ENCODE results near the gene TBCA. TPM values are rescaled to one million over a fixed set of nuclear protein-coding genes. Genes with fewer than 3 reads are reported as not detected.
A peak's percentile ranks its signal among the peaks of the same experiment; 100 is the strongest.
"Not testable (repeated sequence)": the region's sequence is repeated elsewhere in the genome, so short reads cannot be mapped to it uniquely, and the experiment has no call there.

The TBCA gene
- total RNA-seq, 1 experiment from 2014 or later = 119 TPM

DNA sequence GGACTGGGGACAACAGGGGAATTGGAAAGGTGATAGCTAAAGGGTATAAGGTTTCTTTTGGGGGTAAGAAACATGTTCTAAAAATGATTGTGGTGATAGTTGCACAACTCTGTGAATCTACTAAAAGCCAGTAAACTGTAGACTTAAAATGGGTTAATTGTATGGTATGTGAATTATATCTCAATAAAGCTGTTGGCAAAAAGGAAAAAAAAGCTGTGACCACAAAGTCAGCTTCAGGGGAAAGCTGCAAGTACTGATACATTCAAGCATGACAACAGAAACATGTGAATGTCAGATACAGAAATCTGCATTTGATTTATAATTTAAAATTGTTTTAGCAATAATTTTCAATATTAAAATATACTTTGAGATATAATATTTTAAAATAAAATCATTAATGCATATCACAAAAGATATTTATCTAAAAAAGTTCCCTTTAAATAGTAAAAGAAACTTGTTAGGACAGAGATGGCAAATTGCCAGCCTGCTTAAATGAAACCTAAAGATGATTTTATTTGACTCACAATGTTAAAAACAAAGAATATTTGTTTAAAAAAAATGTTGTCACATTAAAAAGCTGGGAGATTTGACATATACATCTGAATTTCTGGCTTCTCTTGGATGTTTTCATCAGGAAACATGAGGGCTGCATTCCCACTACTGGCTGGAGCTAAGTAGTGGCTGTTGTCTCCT lies 66.0 kb downstream of the TBCA start:
- H4K20me1 ChIP-seq (ENCODE audit: low read length) = no peaks in the 10 kb centered on the region; the same call in 1 of the 2 replicates
- no peaks in the 10 kb centered on the region for H3K4me1 ChIP-seq (ENCODE audit: insufficient read depth, low read length)
- H3K36me3 ChIP-seq (ENCODE audit: low read depth, low read length) = peaks cover 8% of the 10 kb centered on the region; the same call in 1 of the 2 replicates
- intact Hi-C loops (cut with micrococcal nuclease) = no loop called here
- no peak overlapping the region for H2AFZ ChIP-seq (ENCODE audit: low read length)
- DNase-seq (no peak), ATAC-seq (no peak)
- no peaks in the 10 kb centered on the region for H3K9me3 ChIP-seq (ENCODE audit: low read length)
- POLR2A ChIA-PET (ENCODE audit: unreplicated experiment) = no interaction called here
- no peak overlapping the region for H3K27ac ChIP-seq (ENCODE audit: low read length)
- H3K9ac ChIP-seq (ENCODE audit: low read length) = no peak overlapping the region
- no peaks in the 10 kb centered on the region for H3K27me3 ChIP-seq (ENCODE audit: low read length)
- no TSS peak for BruUV-seq (replicated peaks)
- no peak overlapping the region for H3K4me3 ChIP-seq (ENCODE audit: low read length)
- peaks cover 29% of the 10 kb centered on the region for H3K79me2 ChIP-seq (ENCODE audit: low read length)
- no peaks in the 10 kb centered on the region for H3K9me2 ChIP-seq (replicated peaks; ENCODE audit: low read length)
- CTCF ChIA-PET = no interaction called here
- no peaks in the 10 kb centered on the region for H3F3A ChIP-seq (ENCODE audit: low read length, unreplicated experiment)
- H3K4me2 ChIP-seq (ENCODE audit: low read length) = no peak overlapping the region
- TF ChIP-seq EZH2 (IDR thresholded peaks at IDR 0.05; ENCODE audit: low read length, unreplicated experiment) (no peak), EZH2phosphoT487 (IDR thresholded peaks at IDR 0.05; ENCODE audit: borderline replicate concordance, low read length) (no peak)
- TF ChIP-seq, protein P1, sequence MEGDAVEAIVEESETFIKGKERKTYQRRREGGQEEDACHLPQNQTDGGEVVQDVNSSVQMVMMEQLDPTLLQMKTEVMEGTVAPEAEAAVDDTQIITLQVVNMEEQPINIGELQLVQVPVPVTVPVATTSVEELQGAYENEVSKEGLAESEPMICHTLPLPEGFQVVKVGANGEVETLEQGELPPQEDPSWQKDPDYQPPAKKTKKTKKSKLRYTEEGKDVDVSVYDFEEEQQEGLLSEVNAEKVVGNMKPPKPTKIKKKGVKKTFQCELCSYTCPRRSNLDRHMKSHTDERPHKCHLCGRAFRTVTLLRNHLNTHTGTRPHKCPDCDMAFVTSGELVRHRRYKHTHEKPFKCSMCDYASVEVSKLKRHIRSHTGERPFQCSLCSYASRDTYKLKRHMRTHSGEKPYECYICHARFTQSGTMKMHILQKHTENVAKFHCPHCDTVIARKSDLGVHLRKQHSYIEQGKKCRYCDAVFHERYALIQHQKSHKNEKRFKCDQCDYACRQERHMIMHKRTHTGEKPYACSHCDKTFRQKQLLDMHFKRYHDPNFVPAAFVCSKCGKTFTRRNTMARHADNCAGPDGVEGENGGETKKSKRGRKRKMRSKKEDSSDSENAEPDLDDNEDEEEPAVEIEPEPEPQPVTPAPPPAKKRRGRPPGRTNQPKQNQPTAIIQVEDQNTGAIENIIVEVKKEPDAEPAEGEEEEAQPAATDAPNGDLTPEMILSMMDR (conservative IDR thresholded peaks at IDR 0.05; ENCODE audit: low read depth, low read length) = no peak

DNA sequence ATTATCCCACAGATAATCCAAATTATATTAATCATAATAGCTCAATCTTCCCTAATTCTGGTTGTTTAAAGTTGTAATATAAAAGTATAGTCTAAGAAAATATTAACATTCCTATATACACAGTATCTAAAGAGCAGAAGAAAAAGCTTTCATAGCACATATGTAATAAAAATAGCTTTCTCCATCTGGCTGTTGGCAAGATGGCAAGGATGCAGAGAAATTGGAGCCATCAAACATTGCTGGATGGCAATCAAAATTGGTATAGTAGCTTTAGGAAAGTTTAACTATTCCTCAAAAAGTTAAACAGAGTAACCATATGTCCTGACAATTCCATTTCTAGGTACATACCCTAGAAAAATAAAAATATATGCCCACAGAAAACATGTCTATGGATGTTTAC lies 66.8 kb downstream of the TBCA start:
- H4K20me1 ChIP-seq (ENCODE audit: low read length) = no peaks in the 10 kb centered on the region; the same call in 1 of the 2 replicates
- no peaks in the 10 kb centered on the region for H3F3A ChIP-seq (ENCODE audit: low read length, unreplicated experiment)
- H3K9ac ChIP-seq (ENCODE audit: low read length) = no peak overlapping the region
- no peaks in the 10 kb centered on the region for H3K4me1 ChIP-seq (ENCODE audit: insufficient read depth, low read length)
- peaks cover 26% of the 10 kb centered on the region for H3K79me2 ChIP-seq (ENCODE audit: low read length)
- H3K4me3 ChIP-seq (ENCODE audit: low read length) = no peak overlapping the region
- intact Hi-C loops (cut with micrococcal nuclease) = no loop called here
- H3K27me3 ChIP-seq (ENCODE audit: low read length) = no peaks in the 10 kb centered on the region
- H3K36me3 ChIP-seq (ENCODE audit: low read depth, low read length) = peaks cover 16% of the 10 kb centered on the region; the same call in 1 of the 2 replicates
- no peak overlapping the region for H3K4me2 ChIP-seq (ENCODE audit: low read length)
- DNase-seq = no peak
- ChIA-PET CTCF (no interaction called here), POLR2A (ENCODE audit: unreplicated experiment) (no interaction called here)
- ATAC-seq = no peak
- no peak overlapping the region for H2AFZ ChIP-seq (ENCODE audit: low read length)
- no peaks in the 10 kb centered on the region for H3K9me2 ChIP-seq (replicated peaks; ENCODE audit: low read length)
- no peaks in the 10 kb centered on the region for H3K9me3 ChIP-seq (ENCODE audit: low read length)
- BruUV-seq (replicated peaks) = no TSS peak
- no peak overlapping the region for H3K27ac ChIP-seq (ENCODE audit: low read length)
- TF ChIP-seq EZH2 (IDR thresholded peaks at IDR 0.05; ENCODE audit: low read length, unreplicated experiment) = no peak
- TF ChIP-seq, protein P1 (conservative IDR thresholded peaks at IDR 0.05; ENCODE audit: low read depth, low read length) = no peak
- no peak for TF ChIP-seq EZH2phosphoT487 (IDR thresholded peaks at IDR 0.05; ENCODE audit: borderline replicate concordance, low read length)

DNA sequence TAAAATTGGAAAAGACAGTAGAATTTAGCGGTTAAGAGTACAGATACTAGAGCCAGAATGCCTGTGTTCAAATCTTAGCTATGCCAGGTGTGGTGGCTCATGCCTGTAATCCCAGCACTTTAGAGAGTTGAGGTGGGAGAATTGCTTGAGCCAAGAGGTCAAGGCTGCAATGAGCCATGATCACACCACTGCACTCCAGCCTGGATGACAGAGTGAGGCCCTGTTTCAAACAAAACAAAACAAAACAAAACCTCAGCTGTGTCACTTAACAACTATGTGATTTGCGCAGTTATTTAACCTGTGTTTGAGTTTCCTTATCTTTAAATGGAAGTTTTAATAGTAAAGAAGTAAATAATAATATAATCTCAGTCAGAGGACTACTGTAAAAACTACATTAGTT lies 68.3 kb downstream of the TBCA start:
- H4K20me1 ChIP-seq (ENCODE audit: low read length) = no peaks in the 10 kb centered on the region; the same call in 1 of the 2 replicates
- TF ChIP-seq, protein P1 (conservative IDR thresholded peaks at IDR 0.05; ENCODE audit: low read depth, low read length) = no peak
- TF ChIP-seq EZH2phosphoT487 (IDR thresholded peaks at IDR 0.05; ENCODE audit: borderline replicate concordance, low read length) = no peak
- no peak for TF ChIP-seq EZH2 (IDR thresholded peaks at IDR 0.05; ENCODE audit: low read length, unreplicated experiment)
- H3K9me3 ChIP-seq (ENCODE audit: low read length) = no peaks in the 10 kb centered on the region
- peaks cover 19% of the 10 kb centered on the region; the same call in 1 of the 2 replicates for H3K36me3 ChIP-seq (ENCODE audit: low read depth, low read length)
- DNase-seq (no peak), ATAC-seq (no peak)
- H3K9ac ChIP-seq (ENCODE audit: low read length) = no peak overlapping the region
- no peaks in the 10 kb centered on the region for H3K9me2 ChIP-seq (replicated peaks; ENCODE audit: low read length)
- no peak overlapping the region for H3K27ac ChIP-seq (ENCODE audit: low read length)
- no peak overlapping the region for H2AFZ ChIP-seq (ENCODE audit: low read length)
- no peak overlapping the region for H3K4me2 ChIP-seq (ENCODE audit: low read length)
- BruUV-seq (replicated peaks) = no TSS peak
- intact Hi-C loops (cut with micrococcal nuclease) = no loop called here
- H3K27me3 ChIP-seq (ENCODE audit: low read length) = no peaks in the 10 kb centered on the region
- CTCF ChIA-PET = no interaction called here
- H3F3A ChIP-seq (ENCODE audit: low read length, unreplicated experiment) = no peaks in the 10 kb centered on the region
- no peaks in the 10 kb centered on the region for H3K4me1 ChIP-seq (ENCODE audit: insufficient read depth, low read length)
- H3K79me2 ChIP-seq (ENCODE audit: low read length) = peaks cover 17% of the 10 kb centered on the region
- no peak overlapping the region for H3K4me3 ChIP-seq (ENCODE audit: low read length)
- POLR2A ChIA-PET (ENCODE audit: unreplicated experiment) = no interaction called here

DNA sequence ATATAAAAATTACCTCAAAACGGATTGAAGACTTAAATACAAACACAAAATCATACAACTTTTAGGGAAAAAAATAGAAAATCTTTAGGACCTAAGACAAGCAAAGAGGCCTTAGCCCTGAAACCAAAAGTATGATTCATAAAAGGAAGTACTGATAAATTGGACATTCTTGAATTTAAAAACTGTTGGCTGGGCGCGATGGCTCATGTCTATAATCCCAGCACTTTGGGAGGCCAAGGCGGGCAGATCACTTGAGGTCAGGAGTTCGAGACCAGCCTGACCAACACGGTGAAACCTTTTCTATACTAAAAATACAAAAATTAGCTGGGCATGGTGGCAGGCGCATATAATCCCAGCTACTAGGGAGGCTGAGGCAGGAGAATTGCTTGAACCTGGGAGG lies 76.6 kb downstream of the TBCA start:
- DNase-seq = peak; percentile 4
- POLR2A ChIA-PET (ENCODE audit: unreplicated experiment) = interaction anchor here (0.6 kb wide), 1 partner anchor 301 kb away, joined by 4 read pairs; no protein-coding TSS in a partner anchor
- H3K9ac ChIP-seq (ENCODE audit: low read length); H3K27ac ChIP-seq (ENCODE audit: low read length); ATAC-seq; intact Hi-C loops (cut with micrococcal nuclease); H3K4me3 ChIP-seq (ENCODE audit: low read length); H3K9me2 ChIP-seq (replicated peaks; ENCODE audit: low read length); BruUV-seq (replicated peaks); H3F3A ChIP-seq (ENCODE audit: low read length, unreplicated experiment); H3K36me3 ChIP-seq (ENCODE audit: low read depth, low read length); H3K4me2 ChIP-seq (ENCODE audit: low read length); H3K4me1 ChIP-seq (ENCODE audit: insufficient read depth, low read length); H3K9me3 ChIP-seq (ENCODE audit: low read length); CTCF ChIA-PET; H4K20me1 ChIP-seq (ENCODE audit: low read length); H3K27me3 ChIP-seq (ENCODE audit: low read length); H2AFZ ChIP-seq (ENCODE audit: low read length): not testable (repeated sequence)
- H3K79me2 ChIP-seq (ENCODE audit: low read length) = peaks cover 35% of the 10 kb centered on the region
